Left lung (tissue), 10 donors: ENCODE results near the gene RBM19. TPM values are rescaled to one million over a fixed set of nuclear protein-coding genes. Genes with fewer than 3 reads are reported as not detected.

ENCODE experiments used
- ATAC-seq: fragments of 200-7000 bp; cut with Tn5 transposase; one replicate; pipeline ENCODE4 v1.9.1; 2020; ENCODE audit warnings: moderate library complexity
- DNase-seq, 4 donors: peaks; one replicate each; pipeline ENCODE4 v3.0.0-alpha.2; 2013 to 2020
- H3K27ac ChIP-seq, 2 donors: fragments of 200-600 bp; sonication (generic) in 1 of 2; one replicate each; pipeline versions ENCODE4 v1.5.0 to v1.8.0; 2020 to 2021
- H3K27me3 ChIP-seq, 2 donors: fragments of 200-600 bp; sonication (generic) in 1 of 2; one replicate each; pipeline versions ENCODE4 v1.5.0 to v1.8.0; 2020 to 2021
- H3K36me3 ChIP-seq, 2 donors: fragments of 200-600 bp; sonication (generic) in 1 of 2; one replicate each; pipeline versions ENCODE4 v1.5.0 to v1.8.0; 2020 to 2021
- H3K4me1 ChIP-seq, 2 donors: fragments of 200-600 bp; one replicate each; pipeline ENCODE4 v1.8.0; 2021
- H3K4me3 ChIP-seq, 2 donors: fragments of 200-600 bp; sonication (generic) in 1 of 2; one replicate each; pipeline versions ENCODE4 v1.5.0 to v1.8.0; 2020 to 2021; ENCODE audit warnings: mild to moderate bottlenecking in 1 of 2
- H3K9me3 ChIP-seq, 2 donors: fragments of 200-600 bp; sonication (generic) in 1 of 2; one replicate each; pipeline versions ENCODE4 v1.5.0 to v1.8.0; 2020 to 2021
- intact Hi-C, 2 donors: fragments of 100-400 bp; cut with DNase I; formaldehyde crosslinking; loops; one replicate each; pipeline versions ENCODE4 v1.11.2 to v1.14.2; 2022
- polyA plus RNA-seq, 6 donors: library from polyadenylated mRNA; unstranded; fragments of 120-200 nt; gene quantifications; one replicate each; pipeline ENCODE4 v1.2.1, GENCODE V29; 2013; ENCODE audit not compliant: insufficient read length in 6 of 6
- total RNA-seq, 2 donors: library from RNA; stranded (reverse); fragmentation: NEBNext Ultra II Directional; extraction: Animal tissue kit (Norgen Biotek cat#: 25700); gene quantifications; one replicate each; pipeline ENCODE4 v1.2.1, GENCODE V29; 2021
- TF ChIP-seq, protein P1 (sequence below), 2 donors: fragments of 200-600 bp; sonication (generic) in 1 of 2; IDR thresholded peaks; one replicate each; pipeline versions ENCODE4 v1.5.0 to v1.8.0; 2021; ENCODE audit warnings: antibody characterized with exemption in 2 of 2
- donor health status: DM: no; HTN: yes; CAD: no.
- donor health status: DM: no; HTN: no; CAD: no.

The RBM19 gene
- total and polyA plus RNA-seq, 8 donors = 21.5 to 33.4 (median 31.2) TPM

DNA sequence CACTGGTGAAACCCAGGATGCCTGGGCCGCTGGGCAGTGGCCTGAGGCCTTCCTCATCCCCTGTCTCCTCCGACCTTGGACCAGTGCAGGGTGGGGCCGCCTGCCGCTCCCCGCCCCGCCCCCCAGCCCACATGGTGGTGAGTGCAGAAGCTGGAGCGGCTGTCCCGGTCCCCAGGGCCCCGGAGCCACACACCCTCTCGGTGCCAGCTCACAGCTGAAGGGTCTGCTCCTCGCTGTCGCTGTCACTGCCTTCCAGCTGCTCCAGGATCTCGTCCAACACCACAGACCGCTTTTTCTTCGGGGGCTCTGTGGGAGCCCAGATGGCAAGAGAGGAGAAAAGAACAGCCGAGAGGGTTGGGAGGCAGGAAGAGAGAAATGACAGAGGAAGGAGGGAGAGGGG is 143.1 kb downstream of the RBM19 start:
- intact Hi-C loops = no loop called here
- DNase-seq = no peak
- no peaks in the 10 kb centered on the region for H3K9me3 ChIP-seq
- no peaks in the 10 kb centered on the region for H3K4me1 ChIP-seq
- ATAC-seq = no peak
- no peaks in the 10 kb centered on the region for H3K27me3 ChIP-seq
- H3K4me3 ChIP-seq = no peak overlapping the region
- H3K27ac ChIP-seq = no peak overlapping the region
- TF ChIP-seq, protein P1, sequence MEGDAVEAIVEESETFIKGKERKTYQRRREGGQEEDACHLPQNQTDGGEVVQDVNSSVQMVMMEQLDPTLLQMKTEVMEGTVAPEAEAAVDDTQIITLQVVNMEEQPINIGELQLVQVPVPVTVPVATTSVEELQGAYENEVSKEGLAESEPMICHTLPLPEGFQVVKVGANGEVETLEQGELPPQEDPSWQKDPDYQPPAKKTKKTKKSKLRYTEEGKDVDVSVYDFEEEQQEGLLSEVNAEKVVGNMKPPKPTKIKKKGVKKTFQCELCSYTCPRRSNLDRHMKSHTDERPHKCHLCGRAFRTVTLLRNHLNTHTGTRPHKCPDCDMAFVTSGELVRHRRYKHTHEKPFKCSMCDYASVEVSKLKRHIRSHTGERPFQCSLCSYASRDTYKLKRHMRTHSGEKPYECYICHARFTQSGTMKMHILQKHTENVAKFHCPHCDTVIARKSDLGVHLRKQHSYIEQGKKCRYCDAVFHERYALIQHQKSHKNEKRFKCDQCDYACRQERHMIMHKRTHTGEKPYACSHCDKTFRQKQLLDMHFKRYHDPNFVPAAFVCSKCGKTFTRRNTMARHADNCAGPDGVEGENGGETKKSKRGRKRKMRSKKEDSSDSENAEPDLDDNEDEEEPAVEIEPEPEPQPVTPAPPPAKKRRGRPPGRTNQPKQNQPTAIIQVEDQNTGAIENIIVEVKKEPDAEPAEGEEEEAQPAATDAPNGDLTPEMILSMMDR (IDR thresholded peaks at IDR 0.05) = no peak
- H3K36me3 ChIP-seq = peaks cover 0 to 47% of the 10 kb centered on the region in 2 donors

DNA sequence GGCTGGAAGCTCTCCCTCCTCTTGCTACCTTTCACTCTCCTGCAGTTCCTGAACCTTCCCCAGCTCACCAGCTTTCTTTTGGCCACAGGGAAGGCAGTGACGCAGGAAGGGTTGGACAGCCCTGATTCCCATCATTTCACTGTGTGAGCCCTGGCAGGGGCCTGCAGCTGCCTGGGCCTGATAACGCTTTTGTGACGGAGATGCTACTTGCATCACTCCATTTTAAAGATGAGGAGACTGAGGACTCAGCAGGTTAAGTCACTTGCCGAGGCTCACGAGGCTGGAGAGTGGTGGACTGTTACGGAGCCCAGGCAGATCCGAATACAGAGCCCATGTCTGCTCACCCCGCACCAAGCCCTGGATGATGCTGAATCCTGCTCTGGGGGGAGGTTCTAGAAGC is 145.3 kb downstream of the RBM19 start:
- TF ChIP-seq, protein P1 (IDR thresholded peaks at IDR 0.05) = no peak
- no peak overlapping the region for H3K27ac ChIP-seq
- no peak for ATAC-seq
- no peak for DNase-seq
- no peaks in the 10 kb centered on the region for H3K9me3 ChIP-seq
- no peaks in the 10 kb centered on the region for H3K27me3 ChIP-seq
- intact Hi-C loops = no loop called here
- peaks cover 0 to 58% of the 10 kb centered on the region in 2 donors for H3K36me3 ChIP-seq
- H3K4me3 ChIP-seq = no peak overlapping the region
- no peaks in the 10 kb centered on the region for H3K4me1 ChIP-seq

DNA sequence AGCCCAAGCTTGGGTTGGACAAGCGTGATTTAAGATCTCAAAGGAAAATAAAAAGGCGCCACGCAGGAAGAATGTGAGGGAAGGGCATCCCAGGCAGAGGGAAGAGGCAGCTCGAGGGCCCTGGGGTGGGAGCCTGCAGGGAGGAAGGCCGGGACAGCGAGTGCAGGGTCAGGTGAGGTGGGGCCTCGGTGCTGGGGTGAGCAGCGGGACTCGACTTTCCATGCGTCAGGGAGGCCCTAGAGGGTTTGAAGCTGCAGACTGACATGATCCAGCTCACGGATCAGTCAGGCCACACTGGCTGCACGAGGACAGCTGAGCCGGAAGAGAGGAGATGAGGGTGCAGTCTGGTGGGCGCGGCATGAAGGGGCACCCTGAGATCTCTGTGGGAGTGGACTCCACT is 145.8 kb downstream of the RBM19 start:
- DNase-seq = no peak
- no peak for ATAC-seq
- Histone ChIP-seq H3K27ac (no peak overlapping the region), H3K4me1 (no peaks in the 10 kb centered on the region), H3K27me3 (no peaks in the 10 kb centered on the region), H3K36me3 (peaks cover 0 to 54% of the 10 kb centered on the region in 2 donors), H3K9me3 (no peaks in the 10 kb centered on the region), H3K4me3 (no peak overlapping the region)
- intact Hi-C loops = no loop called here
- TF ChIP-seq, protein P1 (IDR thresholded peaks at IDR 0.05) = no peak

DNA sequence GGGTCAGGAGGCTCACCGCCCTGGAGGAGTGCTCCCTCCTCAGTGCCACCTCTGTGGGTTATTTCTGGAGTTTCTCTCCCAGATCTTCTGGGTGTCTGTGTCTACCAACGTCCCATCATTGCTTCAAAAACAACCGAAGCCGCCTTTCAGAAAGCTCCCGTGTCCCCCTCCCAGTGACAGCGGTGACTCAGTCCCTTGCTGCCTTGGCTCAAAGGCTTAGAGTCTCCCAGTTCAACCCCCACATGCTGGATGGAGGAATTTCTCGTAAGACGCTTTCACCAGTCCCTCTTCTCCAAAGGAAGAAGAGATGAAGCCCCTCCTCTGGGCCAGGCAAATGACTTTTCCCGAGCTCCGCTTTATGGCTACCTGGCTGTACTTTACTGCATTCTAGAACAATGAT is 146.6 kb downstream of the RBM19 start:
- no peak overlapping the region for H3K27ac ChIP-seq
- H3K27me3 ChIP-seq = no peaks in the 10 kb centered on the region
- H3K4me1 ChIP-seq = no peaks in the 10 kb centered on the region
- ATAC-seq (no peak), DNase-seq (no peak)
- H3K36me3 ChIP-seq = peaks cover 0 to 54% of the 10 kb centered on the region in 2 donors
- no peak overlapping the region for H3K4me3 ChIP-seq
- TF ChIP-seq, protein P1 (IDR thresholded peaks at IDR 0.05) = no peak
- intact Hi-C loops = no loop called here
- no peaks in the 10 kb centered on the region for H3K9me3 ChIP-seq

DNA sequence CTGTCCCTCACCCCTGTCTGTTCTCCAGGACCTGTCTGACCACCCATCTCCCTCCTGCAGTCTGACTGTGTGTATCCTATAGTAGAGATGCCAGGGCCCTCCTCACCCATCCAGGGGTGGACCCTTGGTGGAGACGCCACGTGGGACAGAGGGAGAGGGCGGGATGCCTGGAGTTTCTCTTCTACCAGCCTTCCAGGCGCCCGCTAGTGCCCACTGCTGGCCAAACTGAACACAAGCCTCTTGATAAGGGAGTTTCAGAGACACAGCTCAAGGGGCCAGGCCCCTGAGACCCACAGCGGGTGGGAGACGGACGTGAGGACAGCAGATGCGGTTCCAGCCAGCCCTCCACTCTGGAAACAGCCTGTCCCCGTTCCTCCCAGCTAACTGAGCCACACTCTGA is 147.3 kb downstream of the RBM19 start:
- H3K9me3 ChIP-seq = no peaks in the 10 kb centered on the region
- intact Hi-C loops = no loop called here
- no peak for DNase-seq

More for the DNA sequence above, 147.3 kb downstream of the RBM19 start:
- ATAC-seq = no peak
- H3K36me3 ChIP-seq = peaks cover 0 to 54% of the 10 kb centered on the region in 2 donors
- H3K27me3 ChIP-seq = no peaks in the 10 kb centered on the region
- no peak overlapping the region for H3K4me3 ChIP-seq
- H3K4me1 ChIP-seq = no peaks in the 10 kb centered on the region
- TF ChIP-seq, protein P1 (IDR thresholded peaks at IDR 0.05) = no peak
- no peak overlapping the region for H3K27ac ChIP-seq
